OCI-LY1 (cell line): ENCODE data around the gene RREB1.

ENCODE experiments used
- EZH2 ChIP-seq: fragments of 200-600 bp; sonication (generic), shearing (Covaris generic); IDR thresholded peaks from 2 replicates; pipeline ENCODE4 v1.8.0; 2017; ENCODE audit warnings: borderline replicate concordance, mixed run types, mild to moderate bottlenecking, antibody characterized with exemption, low read length, moderate library complexity, mixed read lengths
- TF ChIP-seq, protein P1 (sequence below): fragments of 200-600 bp; sonication (generic), shearing (Covaris generic); IDR thresholded peaks from 2 replicates; pipeline ENCODE4 v1.5.1; 2017; ENCODE audit warnings: mild to moderate bottlenecking, antibody characterized with exemption, low read length, moderate library complexity, mixed read lengths

DNA sequence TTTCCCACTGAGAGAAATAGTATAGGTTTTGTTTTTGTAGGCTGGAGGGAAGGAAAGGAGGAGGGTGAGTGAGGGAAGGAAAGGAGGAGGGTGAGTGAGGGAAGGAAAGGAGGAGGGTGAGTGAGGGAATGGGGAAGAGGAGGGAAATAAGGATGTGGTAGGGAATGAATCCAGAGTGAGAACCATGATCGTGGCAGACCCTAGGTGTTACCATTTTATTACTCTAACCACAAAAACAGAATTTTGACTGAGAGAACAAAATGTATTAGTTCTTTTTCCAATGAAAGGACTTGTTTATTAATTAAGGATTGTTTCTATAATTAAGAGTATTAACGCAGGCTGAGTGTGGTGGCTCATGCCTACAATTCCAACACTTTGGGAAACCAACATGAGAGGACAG lies 188.8 kb downstream of the RREB1 start:
- TF ChIP-seq, protein P1, sequence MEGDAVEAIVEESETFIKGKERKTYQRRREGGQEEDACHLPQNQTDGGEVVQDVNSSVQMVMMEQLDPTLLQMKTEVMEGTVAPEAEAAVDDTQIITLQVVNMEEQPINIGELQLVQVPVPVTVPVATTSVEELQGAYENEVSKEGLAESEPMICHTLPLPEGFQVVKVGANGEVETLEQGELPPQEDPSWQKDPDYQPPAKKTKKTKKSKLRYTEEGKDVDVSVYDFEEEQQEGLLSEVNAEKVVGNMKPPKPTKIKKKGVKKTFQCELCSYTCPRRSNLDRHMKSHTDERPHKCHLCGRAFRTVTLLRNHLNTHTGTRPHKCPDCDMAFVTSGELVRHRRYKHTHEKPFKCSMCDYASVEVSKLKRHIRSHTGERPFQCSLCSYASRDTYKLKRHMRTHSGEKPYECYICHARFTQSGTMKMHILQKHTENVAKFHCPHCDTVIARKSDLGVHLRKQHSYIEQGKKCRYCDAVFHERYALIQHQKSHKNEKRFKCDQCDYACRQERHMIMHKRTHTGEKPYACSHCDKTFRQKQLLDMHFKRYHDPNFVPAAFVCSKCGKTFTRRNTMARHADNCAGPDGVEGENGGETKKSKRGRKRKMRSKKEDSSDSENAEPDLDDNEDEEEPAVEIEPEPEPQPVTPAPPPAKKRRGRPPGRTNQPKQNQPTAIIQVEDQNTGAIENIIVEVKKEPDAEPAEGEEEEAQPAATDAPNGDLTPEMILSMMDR = no peak
- TF ChIP-seq EZH2 = no peak
